Pons (tissue), 1 donor: ENCODE results near the gene NUP62.

Source experiments
- DNase-seq: peaks from one replicate; pipeline ENCODE4 v3.0.0-alpha.2; 2016; ENCODE audit warnings: low spot score

The NUP62 gene

DNA sequence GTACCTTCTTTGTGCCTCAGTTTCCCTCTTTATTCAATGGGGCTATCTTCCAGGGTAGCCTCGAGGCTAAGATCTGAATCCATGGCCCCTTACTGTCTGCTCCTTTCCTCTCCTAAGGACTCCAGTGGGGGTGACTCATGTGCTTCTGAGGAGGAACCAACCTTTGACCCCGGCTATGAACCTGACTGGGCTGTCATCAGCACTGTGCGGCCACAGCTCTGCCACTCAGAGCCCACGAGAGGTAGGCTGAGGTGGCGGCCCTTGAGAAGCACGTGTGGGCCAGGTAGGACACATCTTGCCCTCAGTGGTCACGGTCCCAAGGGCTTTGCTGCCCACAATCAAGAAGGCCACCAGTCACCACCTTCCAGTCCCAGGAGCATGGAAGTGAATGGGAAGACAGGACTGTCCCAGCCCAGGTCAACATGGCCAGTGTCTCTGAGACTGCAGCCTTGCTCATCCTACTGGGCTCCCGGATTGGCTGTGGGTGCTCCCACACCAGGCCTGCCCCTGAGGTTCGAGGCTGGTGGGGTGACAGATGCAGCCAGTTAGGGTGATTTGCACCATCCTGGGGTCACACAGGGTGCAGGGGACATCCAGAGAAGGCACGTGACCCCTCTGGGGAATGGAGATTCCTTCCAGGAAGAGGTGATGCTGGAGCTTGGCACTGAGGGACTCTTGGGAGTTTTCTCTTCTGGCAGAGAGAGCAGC is 49.0 kb downstream of the NUP62 start:
- DNase-seq, result no peak

- DNase-seq, result no peak
Observed at GRCh38 chr19:49879243-49879963, 49.9 kb downstream of the NUP62 start.

- DNase-seq, result no peak
Observed at GRCh38 chr19:49878744-49879070, 50.6 kb downstream of the NUP62 start.

DNA sequence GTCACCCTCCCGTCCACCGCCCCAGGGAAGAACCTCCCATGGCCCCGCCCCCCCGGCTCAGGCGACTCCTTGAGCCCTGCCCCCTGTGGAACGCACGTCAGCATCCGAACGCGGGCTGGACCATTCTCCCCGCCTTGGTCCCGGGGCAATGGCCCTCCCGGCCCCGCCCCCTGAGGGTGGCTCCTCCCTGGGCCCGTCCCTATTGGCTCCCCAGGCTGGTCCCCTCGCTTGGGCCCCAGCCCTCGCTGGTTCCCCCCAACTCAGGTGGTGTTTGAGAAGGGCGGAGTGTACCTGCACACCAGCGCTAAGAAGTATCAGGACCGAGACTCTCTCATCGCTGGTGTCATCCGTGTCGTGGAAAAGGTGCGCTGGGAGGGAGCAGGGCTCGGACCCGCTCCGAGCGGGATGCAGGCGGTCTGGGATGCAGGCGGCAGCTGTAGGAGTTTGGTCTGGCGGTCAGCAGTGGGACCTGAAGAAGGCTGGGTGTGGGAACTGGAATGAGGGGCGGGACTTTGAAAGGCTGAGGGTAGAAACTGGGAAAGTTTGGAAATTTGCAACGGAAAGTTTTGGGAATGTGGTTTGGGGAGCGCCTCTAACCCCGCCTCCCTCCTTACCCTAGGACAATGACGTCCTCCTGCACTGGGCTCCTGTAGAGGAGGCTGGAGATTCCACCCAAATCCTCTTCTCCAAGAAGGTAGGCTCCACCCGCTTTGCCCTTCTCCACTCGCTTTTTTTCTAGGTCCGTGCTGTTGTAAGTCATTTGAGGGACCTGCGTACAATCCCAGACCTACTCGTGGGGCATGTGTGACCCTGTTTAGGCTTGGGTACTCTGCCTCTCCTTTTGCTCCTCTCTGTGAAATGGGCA is 51.2 kb downstream of the NUP62 start:
- peak; percentile 96 for DNase-seq

DNA sequence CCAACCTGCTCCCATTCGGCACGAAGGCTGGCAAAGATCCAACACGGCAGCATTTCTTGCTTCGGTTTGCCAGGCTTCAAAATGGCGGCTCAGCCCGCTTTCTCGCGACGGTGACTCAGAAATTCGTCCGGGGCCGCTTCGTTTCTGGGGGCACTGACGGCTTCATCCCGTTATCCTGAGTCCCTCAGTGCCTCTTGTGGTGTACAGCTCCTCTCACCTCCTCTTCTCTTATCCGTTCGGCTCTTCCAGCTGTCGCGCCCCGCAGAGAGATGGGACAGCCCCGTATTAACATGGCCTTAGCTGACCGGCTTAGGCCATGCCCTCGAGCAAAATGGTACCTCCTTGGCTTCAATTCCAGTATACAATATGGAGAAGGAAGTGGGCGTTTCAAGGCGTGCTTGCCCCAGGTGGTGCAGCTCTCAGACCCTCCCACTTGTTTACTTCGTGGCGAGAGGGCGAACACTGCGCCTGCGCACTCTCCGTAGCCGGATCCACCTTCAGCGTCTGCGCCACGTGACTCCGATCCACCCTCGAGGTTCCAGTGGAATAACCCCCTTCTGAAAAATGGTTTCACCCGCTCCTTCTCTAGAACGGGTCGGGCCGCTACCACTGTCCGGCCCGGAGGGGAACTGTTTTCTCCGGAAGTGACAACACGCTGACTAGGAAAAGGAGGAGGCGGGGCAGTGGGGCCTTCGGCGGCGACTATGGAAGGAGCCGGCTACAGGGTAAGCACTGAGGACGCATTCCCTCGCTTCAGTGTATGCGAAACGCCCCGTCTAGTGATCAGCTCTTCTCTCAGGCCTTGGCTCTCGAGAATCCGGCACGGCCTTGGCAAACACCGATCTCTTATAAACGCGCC is 52.1 kb downstream of the NUP62 start, which contains the start of the genes AKT1S1 and TBC1D17:
Gene AKT1S1, minus strand, starts transcription at position 336 of the 859 bp plus-strand sequence. CDS start 4,060 bp downstream, outside the sequence.
Gene TBC1D17, plus strand, starts transcription at position 683 of the 859 bp plus-strand sequence. Its CDS starts 22 bp downstream, at position 705.
- DNase-seq, result peak; percentile 100

DNA sequence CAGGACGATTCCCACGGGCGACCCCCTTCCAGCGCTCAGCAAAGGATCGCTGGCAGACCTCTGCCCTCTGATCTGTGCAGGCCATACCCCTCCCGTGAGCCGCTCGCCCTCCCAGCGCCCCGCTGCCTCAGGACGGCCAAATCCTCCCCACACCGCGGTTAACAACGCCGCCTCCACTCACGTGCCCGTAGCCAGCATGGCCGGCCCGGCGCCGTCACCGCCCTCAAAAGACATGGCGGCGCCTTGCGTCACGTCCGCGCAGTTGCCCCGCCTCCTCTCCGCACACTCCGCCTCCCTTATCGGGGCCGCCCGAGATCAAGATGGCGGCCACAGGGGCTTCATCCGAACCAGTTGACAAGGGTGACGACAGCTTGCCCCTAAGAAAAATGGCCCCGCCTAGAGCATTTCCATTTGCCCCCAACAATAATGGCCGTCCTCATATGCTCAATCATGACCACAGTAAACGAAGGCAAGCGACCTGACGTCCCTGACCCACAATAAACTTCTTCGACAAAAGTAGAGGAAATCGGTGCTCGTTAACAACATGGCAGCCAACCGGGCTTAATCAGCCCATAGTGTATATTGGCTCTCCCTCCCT is 52.8 kb downstream of the NUP62 start:
- peak; percentile 100 for DNase-seq

GRCh38 chr19:49875857-49876421 is 53.4 kb downstream of the NUP62 start:
- peak; percentile 58 for DNase-seq

DNA sequence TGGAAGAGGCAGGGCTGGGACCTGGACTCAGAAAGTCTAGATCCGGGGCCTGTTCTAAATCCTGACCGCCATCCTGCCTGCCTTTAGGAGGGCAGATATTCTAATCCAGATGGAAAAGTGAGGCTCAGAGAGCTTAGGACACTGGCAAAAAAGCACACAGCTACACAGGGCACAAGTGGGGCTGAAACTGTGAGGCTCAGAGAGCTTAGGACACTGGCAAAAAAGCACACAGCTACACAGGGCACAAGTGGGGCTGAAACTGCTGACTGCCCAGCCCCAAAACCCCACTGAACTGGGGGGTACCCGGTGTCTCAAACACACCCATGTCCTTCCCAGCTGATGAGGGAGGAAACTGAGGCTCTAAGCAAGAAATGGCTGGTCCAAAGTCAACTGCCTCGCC is 54.1 kb downstream of the NUP62 start:
- no peak for DNase-seq

GRCh38 chr19:49874503-49875157 is 54.7 kb downstream of the NUP62 start:
- DNase-seq, result no peak

- no peak for DNase-seq
Observed at GRCh38 chr19:49873834-49874233, 55.5 kb downstream of the NUP62 start.

- DNase-seq, result no peak
Observed at GRCh38 chr19:49873129-49873521, 56.2 kb downstream of the NUP62 start.

GRCh38 chr19:49872245-49873128 is 56.8 kb downstream of the NUP62 start:
- no peak for DNase-seq

GRCh38 chr19:49871349-49871985 is 57.8 kb downstream of the NUP62 start:
- DNase-seq, result no peak

DNA sequence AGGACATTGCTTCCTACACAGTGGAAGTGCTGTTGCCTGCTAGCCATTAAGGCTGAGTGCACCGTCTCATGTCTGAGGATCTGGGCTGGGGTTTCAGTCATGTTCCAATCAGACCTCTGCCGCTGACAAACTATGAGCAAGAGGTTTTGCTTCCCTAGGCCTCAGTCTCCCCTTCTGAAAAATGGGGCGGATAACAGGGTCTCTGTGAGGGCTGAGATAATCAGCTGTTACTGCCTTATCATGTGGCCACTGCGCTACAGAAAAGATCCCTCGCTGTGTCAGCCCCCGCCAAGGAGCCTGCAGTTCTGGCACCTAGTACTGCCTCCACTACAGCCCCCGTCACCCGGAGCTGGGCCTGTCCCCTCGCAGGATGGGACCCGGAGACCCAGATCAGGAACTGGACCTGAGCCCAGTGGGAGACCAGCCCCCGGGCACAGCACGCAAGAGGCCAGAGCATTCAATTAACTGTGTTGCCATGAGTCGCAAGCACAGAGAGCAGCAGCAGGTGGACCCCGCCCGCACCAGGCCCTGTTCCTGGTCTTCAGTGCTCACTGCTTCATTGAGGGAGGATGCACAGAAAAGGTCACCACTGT is 58.9 kb downstream of the NUP62 start:
- DNase-seq, result no peak

DNA sequence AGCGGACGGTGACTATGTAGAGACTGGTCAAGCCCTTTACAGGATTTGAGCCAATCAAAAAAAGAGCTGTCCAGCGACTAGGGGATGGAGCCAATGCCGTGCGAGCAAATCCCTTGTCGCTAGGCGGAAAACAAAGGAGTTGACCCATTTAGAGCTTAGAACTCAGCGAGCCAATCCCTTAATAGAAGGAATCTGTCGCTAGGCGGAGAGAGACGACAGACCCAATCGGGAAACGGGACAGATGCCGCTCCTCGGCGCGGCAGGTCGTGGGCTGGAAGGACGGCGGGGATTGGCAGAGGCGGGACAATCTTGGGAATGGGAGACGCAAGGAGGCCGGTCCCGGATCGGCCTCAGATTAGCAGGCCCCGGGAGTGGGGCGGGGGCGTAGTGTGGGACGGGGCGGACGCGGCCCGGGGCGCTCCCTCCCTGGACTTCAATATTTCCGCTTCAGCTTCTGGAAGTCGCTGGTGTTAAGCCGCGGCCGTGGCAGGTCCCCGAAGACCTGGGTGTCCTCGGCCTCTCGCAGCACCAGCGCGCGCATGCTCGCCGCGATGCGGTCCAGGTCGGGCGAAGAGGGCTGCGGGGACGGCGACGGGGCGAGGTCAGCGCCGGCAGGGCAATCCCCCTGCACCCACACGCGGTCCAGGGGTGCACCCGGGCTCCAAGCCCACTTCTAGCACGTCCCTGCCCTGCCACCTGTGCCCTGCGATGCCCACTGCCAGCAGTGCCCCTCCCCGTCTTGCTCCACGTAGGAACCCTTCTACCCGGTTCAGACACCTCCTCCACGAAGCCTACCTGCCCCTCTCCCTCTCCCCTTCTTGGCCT is 59.6 kb downstream of the NUP62 start:
- peak; percentile 100 for DNase-seq

DNA sequence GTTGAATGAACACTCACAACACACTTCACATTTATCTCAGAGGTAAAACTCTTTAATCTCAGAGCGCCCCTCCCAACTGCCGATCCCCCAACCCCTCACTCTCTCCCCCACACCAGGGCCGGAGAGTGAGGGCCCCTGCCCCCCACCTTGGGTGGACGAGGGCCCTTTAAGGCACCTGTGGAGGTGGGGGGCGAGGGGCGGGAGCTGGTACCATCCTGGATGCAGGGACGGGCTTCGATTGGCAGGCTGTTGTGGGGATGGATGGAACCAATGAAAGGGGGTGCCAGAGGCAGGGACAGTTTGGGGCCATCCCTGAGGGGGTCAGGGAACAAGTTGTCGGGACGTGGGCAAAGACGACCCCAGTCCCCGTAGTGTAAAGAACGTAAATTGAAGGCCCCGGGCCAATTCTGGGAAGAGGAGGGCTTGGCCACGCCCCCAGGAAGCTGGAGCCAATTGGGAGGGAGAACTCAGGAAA is 60.3 kb downstream of the NUP62 start:
- no peak for DNase-seq
